ENCODE results near the gene GALNT2. TPM values are rescaled to one million over a fixed set of nuclear protein-coding genes. Genes with fewer than 3 reads are reported as not detected.

GALNT2 gene
- total RNA-seq, 4 donors from 2014 or later, result 50.7 to 85.0 (median 71.8) TPM

DNA sequence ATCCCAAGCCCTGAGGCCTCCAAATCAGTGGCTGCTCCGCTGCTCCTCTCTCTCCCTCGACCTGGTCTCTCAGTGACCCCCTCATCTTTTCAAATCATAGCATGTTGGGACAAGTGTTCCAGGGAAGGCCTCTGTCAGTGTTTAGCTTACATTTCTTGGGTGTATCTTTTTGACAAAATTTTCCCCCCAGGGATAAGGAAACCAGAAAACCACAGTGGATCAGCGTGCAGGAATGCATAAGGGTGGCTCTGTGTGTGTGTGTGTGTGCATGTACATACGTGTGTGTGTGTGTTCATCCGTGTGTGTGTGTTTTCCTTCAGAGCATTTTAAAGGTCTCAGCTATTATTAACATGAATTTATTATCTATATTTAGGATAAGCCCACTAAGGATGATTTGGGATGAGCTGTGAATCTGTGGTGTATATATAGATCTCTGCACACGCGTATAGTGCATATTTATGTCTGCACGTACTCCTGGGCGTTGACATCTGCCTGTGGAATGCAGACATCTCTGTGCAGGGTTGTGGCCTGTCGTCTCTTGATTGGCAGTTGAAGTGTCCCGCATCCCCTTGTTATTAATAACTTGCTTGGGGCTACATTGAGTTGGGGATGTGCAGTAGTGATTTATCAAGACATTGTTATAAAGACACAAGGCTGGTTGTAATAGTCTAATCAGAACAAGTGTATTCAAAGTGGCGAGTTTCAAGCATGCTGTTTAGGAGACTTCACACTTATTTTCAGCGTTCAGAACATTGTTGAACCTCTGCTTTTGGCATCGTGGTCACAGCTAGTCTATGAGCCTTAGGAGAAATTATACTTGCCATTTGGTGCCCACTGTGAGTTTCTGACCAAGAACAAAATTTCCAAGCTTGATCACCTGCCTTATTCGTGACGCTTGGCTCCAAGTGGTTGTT lies 55.6 kb downstream of the GALNT2 start:
- no peak for DNase-seq (ENCODE audit: low spot score)
- no peak for ATAC-seq (ENCODE audit: low FRiP score)
- TF ChIP-seq, protein P1, sequence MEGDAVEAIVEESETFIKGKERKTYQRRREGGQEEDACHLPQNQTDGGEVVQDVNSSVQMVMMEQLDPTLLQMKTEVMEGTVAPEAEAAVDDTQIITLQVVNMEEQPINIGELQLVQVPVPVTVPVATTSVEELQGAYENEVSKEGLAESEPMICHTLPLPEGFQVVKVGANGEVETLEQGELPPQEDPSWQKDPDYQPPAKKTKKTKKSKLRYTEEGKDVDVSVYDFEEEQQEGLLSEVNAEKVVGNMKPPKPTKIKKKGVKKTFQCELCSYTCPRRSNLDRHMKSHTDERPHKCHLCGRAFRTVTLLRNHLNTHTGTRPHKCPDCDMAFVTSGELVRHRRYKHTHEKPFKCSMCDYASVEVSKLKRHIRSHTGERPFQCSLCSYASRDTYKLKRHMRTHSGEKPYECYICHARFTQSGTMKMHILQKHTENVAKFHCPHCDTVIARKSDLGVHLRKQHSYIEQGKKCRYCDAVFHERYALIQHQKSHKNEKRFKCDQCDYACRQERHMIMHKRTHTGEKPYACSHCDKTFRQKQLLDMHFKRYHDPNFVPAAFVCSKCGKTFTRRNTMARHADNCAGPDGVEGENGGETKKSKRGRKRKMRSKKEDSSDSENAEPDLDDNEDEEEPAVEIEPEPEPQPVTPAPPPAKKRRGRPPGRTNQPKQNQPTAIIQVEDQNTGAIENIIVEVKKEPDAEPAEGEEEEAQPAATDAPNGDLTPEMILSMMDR (IDR thresholded peaks at IDR 0.05), result no peak

DNA sequence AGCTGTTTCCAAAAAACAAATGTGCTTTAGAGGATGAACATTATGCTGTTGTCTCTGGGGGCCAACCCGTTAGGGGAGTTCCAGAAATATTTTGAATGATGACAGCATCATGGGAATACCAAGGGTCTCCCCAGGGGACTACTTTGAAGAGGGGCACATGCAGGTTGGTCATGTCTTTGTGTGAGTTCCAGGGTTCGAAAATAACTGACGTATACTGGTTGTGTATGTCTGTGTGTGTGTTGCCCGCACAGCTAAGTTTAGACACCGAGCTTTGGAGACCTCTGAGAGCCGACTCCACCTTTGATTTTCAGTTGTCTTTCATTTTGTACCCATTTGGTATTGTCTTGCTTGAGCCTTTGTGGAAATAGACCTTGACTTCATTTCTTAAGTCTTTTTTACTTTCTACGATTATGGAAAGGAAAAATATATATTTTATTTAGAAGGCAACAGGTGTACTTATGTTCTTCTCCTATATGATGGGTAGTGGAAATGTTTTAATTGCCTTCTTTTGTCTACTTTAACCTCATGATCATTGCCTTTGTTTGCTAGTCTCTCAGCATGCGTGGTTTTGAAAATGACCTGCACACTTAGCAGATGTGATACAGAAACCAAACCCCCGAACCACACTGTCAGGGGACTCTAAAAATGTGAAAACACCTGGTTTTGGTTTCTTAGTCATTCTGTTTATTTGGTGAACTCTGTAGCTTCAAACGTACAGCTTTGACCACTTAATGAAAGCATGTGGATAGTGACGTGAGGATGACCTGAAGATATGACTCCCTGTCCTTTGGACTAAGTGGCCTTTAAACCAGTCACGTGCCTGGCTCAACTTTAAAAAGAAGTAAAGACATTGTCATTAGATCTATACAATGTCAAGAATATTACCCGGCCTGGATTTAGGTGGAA lies 56.5 kb downstream of the GALNT2 start:
- TF ChIP-seq, protein P1 (IDR thresholded peaks at IDR 0.05), result no peak
- no peak for DNase-seq (ENCODE audit: low spot score)
- no peak for ATAC-seq (ENCODE audit: low FRiP score)

DNA sequence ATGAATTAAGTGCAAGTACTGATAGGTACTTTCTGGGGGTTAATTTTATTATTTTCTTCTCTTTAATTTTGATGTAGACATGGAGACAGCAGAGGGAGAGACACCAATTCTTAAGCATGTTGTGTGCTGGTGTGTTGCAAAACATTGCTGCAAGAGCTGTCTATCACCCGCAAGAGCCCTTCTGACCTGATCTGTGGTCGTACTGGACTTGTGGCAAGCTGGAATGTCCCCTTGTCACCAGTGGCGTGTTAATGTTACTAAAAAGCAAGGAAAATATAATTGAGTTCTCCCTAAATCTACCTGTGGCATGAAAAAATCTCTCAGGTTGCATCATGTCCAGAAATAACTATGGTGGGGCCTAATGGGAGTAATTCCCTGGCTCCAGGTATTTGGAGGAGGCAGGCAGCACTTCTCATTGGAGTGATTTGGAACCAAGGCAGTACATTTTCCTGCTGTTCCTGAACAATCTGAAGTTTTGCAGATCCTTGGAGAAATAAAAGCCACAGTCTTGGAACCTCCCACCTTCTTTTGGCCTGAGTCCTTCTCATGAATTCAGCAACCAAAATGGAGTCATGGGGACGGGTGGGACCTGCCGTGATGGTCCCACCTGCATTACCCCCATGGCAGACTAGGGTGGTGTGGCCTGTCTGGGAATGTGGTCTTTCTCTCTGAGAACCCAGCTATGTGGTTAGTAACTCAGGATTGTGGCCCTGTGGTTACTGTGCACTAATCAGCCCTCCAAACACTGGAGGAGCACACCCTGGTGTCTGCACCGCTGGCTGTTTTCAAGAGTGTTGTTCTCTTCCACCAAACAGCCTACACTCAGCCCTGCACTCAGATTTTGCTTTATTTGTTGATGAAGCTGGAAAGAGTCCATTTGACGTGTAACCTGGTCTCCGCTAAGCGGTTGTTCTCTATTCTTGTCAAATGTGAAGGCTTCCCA lies 57.4 kb downstream of the GALNT2 start:
- ATAC-seq (ENCODE audit: low FRiP score) (no peak), DNase-seq (ENCODE audit: low spot score) (no peak)
- TF ChIP-seq, protein P1 (IDR thresholded peaks at IDR 0.05), result no peak

DNA sequence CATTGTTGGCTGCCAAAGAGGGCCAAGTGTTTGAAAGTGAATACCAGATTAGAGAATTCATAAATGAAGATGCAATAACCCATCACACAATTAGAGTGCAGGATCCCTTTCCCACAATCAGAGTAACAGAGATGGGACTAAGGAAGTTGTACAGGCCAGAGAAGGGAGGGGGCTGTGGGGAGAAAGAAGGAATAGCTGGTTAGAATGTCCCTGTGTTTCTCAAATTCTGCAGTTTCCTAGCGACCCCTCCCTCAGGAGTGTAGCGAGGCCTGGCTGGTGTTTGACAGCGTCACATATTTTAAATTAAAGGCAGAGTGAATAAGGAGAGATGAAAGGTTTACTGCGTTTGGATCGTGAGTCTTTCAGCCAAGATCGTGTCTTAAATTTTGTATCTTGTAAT lies 58.1 kb downstream of the GALNT2 start:
- DNase-seq (ENCODE audit: low spot score) (no peak), ATAC-seq (ENCODE audit: low FRiP score) (no peak)
- TF ChIP-seq, protein P1 (IDR thresholded peaks at IDR 0.05), result no peak

DNA sequence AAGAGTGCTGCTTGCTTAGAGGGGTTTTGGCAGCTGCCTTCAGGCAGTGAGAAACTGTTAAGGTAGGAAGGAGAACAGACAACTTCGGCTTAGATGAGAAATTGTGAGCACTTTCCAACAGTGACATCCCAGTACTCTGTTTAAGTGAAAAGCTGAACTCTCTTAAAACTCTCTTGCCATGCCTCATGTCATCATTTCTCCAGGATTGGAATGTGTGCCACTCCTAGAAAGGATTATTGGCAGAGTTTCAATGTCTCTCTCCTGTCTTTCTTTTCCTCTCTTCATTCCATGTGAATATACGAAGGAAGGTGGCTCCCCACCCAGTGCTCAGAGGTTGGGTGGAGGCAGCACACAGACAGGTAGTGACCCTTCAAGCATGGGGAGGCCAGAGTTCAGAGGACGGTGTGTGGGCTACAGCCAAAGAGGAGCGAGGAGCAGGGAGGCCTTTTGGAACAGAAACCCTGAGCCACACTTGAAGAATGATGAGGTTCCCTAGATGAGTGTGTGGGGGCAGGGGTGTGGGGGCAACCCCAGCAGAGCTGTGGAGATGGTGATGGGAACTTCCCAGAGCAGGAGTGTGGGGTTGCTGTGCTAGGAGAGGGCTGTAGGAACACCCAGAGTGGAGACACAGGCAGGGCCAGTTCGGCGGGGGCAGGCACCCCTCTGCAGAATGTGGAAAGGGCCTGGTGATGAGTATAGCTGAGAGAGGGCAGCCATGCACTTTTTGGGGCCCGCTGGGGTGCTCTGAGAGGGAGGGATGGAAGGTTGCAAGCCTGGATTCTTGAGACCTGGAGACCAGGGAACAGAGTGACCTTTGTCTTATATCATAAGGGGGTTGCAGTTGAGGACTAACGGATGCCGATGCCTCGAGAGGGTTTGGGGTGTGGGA lies 58.8 kb downstream of the GALNT2 start:
- TF ChIP-seq, protein P1 (IDR thresholded peaks at IDR 0.05), result no peak
- ATAC-seq (ENCODE audit: low FRiP score), result no peak
- no peak for DNase-seq (ENCODE audit: low spot score)

All from omental fat pad (tissue), 4 donors.